ENCODE measurements around the gene UNKL. TPM values are rescaled to one million over a fixed set of nuclear protein-coding genes. Genes with fewer than 3 reads are reported as not detected.

Gene UNKL
- total and polyA plus RNA-seq, 3 donors from 2014 or later: 23.7 to 49.9 (median 49.2) TPM

DNA sequence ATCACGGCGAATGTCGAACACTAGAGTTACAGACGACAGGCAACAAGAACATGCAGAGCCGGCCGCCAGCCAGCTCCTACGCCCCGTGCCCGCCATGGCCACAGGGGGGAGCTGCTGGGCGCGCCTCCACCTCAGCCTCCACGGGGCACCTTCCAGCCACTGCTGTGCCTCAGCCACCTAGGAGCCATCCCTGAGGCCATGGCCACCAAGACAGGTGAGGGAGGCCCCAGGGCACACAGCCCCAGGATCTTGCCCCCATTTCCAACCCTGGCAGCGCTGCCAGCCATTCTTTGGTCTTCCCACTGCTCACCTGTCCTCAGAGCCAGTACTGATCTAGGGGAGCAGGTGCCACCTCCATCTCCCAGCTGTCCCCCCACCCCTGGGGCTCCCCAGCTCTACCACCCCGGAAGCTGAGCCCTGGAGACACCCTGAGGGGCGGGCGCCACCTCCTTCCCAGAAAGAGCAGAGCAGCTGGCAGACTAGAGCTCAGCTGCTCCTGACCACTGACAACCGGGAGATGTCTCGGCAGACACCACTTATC, 50.9 kb downstream of the UNKL start:
- Histone ChIP-seq H3K27ac (no peak overlapping the region), H3K27me3 (no peaks in the 10 kb centered on the region), H3K36me3 (ENCODE audit: low read depth, missing control alignments) (no peaks in the 10 kb centered on the region), H3K9me3 (no peaks in the 10 kb centered on the region), H3K4me3 (no peak overlapping the region), H3K4me1 (no peaks in the 10 kb centered on the region)
- intact Hi-C loops (cut with DNase I; ENCODE audit: low total_unique reads): no loop called here
- WGBS, 2 donors: 48 to 64% methylated on average over 17 to 18 of the region's 18 CpGs
- peak; percentile 63 for DNase-seq
- TF ChIP-seq POLR2A (IDR thresholded peaks at IDR 0.05): no peak
- TF ChIP-seq, protein P1, sequence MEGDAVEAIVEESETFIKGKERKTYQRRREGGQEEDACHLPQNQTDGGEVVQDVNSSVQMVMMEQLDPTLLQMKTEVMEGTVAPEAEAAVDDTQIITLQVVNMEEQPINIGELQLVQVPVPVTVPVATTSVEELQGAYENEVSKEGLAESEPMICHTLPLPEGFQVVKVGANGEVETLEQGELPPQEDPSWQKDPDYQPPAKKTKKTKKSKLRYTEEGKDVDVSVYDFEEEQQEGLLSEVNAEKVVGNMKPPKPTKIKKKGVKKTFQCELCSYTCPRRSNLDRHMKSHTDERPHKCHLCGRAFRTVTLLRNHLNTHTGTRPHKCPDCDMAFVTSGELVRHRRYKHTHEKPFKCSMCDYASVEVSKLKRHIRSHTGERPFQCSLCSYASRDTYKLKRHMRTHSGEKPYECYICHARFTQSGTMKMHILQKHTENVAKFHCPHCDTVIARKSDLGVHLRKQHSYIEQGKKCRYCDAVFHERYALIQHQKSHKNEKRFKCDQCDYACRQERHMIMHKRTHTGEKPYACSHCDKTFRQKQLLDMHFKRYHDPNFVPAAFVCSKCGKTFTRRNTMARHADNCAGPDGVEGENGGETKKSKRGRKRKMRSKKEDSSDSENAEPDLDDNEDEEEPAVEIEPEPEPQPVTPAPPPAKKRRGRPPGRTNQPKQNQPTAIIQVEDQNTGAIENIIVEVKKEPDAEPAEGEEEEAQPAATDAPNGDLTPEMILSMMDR (IDR thresholded peaks at IDR 0.05): peak; percentile 1 to 75 (median 49)

DNA sequence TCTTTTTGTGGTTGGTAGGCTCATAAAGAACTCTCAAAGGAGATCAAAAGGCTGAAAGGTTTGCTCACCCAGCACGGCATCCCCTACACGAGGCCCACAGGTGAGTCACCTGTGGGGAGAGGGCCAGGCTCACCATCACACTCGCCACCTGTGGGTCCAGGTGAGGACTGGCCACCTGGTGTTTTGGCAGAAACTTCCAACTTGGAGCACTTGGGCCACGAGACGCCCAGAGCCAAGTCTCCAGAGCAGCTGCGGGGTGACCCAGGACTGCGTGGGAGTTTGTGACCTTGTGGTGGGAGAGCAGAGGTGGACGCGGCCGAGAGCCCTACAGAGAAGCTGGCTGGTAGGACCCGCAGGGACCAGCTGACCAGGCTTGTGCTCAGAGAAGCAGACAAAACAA, 51.7 kb downstream of the UNKL start:
- H3K4me1 ChIP-seq: no peaks in the 10 kb centered on the region
- no peak for DNase-seq
- intact Hi-C loops (cut with DNase I; ENCODE audit: low total_unique reads): no loop called here
- H3K9me3 ChIP-seq: no peaks in the 10 kb centered on the region
- no peak overlapping the region for H3K27ac ChIP-seq
- no peak overlapping the region for H3K4me3 ChIP-seq
- H3K36me3 ChIP-seq (ENCODE audit: low read depth, missing control alignments): no peaks in the 10 kb centered on the region
- TF ChIP-seq POLR2A (IDR thresholded peaks at IDR 0.05): no peak
- no peaks in the 10 kb centered on the region for H3K27me3 ChIP-seq
- WGBS, 2 donors: 54 to 61% methylated on average over 10 to 11 of the region's 11 CpGs

DNA sequence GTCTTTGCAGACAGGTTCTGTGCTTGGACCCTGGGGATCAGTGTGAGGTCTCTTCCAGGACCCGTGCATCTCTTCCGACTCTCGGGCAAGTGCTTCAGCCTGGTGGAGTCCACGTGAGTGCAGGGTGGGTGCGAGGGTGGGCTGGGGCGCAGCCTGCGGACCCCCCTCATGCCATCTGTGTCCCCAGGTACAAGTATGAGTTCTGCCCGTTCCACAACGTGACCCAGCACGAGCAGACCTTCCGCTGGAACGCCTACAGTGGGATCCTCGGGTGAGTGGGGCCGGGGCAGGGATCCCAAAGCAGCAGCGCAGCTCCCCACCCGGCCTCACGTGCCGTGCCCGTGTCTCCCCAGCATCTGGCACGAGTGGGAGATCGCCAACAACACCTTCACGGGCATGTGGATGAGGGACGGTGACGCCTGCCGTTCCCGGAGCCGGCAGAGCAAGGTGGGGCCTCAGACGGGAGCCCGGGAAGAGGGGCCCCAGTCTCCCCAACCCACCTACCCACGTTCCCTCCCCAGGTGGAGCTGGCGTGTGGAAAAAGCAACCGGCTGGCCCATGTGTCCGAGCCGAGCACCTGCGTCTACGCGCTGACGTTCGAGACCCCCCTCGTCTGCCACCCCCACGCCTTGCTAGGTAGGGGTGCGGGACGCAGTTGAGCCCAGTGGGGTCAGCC, 52.7 kb downstream of the UNKL start:
- no peak for DNase-seq
- intact Hi-C loops (cut with DNase I; ENCODE audit: low total_unique reads): no loop called here
- Histone ChIP-seq H3K9me3 (no peaks in the 10 kb centered on the region), H3K27me3 (no peaks in the 10 kb centered on the region), H3K36me3 (ENCODE audit: low read depth, missing control alignments) (no peaks in the 10 kb centered on the region), H3K4me1 (no peaks in the 10 kb centered on the region), H3K27ac (no peak overlapping the region), H3K4me3 (no peak overlapping the region)
- 91 to 93% methylated on average over 22 to 43 of the region's 43 CpGs for WGBS, 2 donors
- TF ChIP-seq, protein P1 (IDR thresholded peaks at IDR 0.05): no peak
- no peak for TF ChIP-seq POLR2A (IDR thresholded peaks at IDR 0.05)

DNA sequence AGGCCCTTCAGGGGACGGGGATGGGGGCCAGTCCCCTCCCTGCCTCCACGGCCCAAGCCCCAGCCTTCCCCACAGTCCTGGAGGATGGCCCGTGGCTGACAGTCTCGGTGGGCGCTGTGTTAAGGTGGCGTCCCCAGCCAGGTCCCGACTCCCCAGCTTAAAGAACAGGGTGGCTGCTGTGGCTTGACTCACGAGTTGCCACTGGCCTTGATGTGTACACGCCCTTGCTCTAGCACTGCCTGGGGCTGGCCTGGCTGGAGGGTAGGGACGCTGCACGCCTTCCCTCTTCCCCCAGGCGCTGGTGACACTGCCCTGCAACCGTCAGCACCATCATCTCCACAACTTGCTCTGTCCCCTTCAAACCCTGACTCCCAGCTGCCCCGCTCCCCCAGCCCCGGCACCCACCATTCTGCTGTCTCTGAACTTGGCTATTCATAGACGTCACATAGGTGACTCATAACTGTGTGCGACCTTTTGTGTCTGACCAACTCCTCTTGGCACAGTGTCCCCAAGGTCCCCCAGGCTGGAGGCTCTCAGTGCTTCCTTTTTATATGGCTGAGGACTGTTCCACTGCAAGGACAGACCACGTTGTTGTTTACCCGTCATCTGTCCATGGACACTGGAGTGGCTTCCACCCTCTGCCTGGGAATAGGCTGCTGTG, 56.5 kb downstream of the UNKL start:
- no peak overlapping the region for H3K27ac ChIP-seq
- H3K36me3 ChIP-seq (ENCODE audit: low read depth, missing control alignments): no peaks in the 10 kb centered on the region
- intact Hi-C loops (cut with DNase I; ENCODE audit: low total_unique reads): no loop called here
- H3K9me3 ChIP-seq: no peaks in the 10 kb centered on the region
- DNase-seq: no peak
- no peaks in the 10 kb centered on the region for H3K4me1 ChIP-seq
- H3K27me3 ChIP-seq: no peaks in the 10 kb centered on the region
- TF ChIP-seq, protein P1 (IDR thresholded peaks at IDR 0.05): no peak
- TF ChIP-seq POLR2A (IDR thresholded peaks at IDR 0.05): no peak
- WGBS, 2 donors: 79 to 84% methylated on average over 17 to 19 of the region's 19 CpGs
- no peak overlapping the region for H3K4me3 ChIP-seq

DNA sequence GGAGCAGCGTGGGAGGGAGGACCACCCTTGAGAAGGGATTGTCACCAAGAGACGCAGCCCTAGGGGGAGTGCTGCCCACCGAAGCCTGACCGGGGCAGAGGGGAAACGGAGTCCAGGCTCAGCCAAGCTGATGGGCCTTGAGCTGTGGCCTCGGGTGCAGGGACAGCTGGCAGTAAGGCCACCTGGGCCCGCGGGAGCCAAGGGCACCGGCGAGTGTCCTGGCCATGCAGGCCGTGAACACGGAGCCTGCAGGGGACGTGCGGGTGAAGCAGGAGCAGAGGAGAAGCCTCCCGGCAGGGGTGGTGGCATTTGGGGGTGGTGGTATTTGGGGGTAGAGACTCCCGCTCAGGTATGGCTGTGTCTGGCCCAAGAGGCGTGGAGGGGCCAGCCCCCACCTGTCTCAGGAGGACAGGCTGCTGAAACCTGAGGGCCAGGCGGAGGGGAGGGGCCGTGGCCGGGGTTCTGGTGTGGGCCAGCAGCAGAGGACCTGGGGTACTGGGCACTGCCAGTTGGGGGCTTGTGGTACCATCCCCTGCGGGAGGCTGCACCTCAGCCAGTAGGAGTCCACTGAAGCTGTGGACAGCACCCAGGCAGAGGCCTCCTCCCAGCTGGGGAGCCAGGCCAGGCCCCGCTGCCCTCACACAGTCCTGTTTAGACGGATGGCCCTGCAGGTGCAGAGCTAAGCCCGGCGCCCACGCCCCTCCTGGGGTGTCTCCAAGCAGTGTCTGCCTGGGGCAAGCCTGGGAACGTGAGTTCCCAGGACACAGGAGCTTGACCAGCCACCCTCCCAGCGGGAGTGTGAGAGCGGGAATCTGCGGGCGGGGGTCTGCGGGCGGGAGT, 58.2 kb downstream of the UNKL start:
- intact Hi-C loops (cut with DNase I; ENCODE audit: low total_unique reads): no loop called here
- H3K4me3 ChIP-seq: no peak overlapping the region
- no peaks in the 10 kb centered on the region for H3K36me3 ChIP-seq (ENCODE audit: low read depth, missing control alignments)
- no peak for DNase-seq
- peaks cover 3% of the 10 kb centered on the region for H3K4me1 ChIP-seq
- H3K27ac ChIP-seq: no peak overlapping the region
- no peaks in the 10 kb centered on the region for H3K27me3 ChIP-seq
- TF ChIP-seq POLR2A (IDR thresholded peaks at IDR 0.05): no peak
- TF ChIP-seq, protein P1 (IDR thresholded peaks at IDR 0.05): no peak
- H3K9me3 ChIP-seq: no peaks in the 10 kb centered on the region
- 72 to 78% methylated on average over 6 to 33 of the region's 33 CpGs for WGBS, 2 donors
